ENCODE measurements around the gene PGAM5.
"Not testable (repeated sequence)": the region's sequence is repeated elsewhere in the genome, so short reads cannot be mapped to it uniquely, and the experiment has no call there.

Gene PGAM5

DNA sequence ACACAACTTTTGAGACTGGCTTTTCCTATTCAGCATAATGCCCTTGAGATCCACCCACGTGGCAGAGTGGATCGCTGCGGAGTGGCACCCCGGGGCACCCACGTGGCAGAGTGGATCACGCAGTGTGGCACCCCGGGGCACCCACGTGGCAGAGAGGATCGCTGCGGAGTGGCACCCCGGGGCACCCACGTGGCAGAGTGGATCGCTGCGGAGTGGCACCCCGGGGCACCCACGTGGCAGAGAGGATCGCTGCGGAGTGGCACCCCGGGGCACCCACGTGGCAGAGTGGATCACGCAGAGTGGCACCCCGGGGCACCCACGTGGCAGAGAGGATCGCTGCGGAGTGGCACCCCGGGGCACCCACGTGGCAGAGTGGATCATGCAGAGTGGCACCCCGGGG lies 48.2 kb downstream of the PGAM5 start:
- Histone ChIP-seq H3K36me3 (ENCODE audit: control insufficient read depth in 1 of 2, insufficient read depth in 2 of 2, low read length in 2 of 2) (peaks cover 9 to 27% of the 10 kb centered on the region in 2 donors), H3K4me1 (ENCODE audit: control insufficient read depth in 1 of 2, insufficient read depth in 2 of 2, low read length in 2 of 2) (peaks cover 5 to 19% of the 10 kb centered on the region in 2 donors)
- not testable (repeated sequence) for H3K27ac ChIP-seq (ENCODE audit: low read length); H3K9me3 ChIP-seq (ENCODE audit: control insufficient read depth in 1 of 2, low read length in 2 of 2); H3K4me3 ChIP-seq (ENCODE audit: low read depth in 1 of 2, low read length in 2 of 2); H3K27me3 ChIP-seq (ENCODE audit: low read depth, low read length)

- Histone ChIP-seq H3K4me1 (ENCODE audit: control insufficient read depth in 1 of 2, insufficient read depth in 2 of 2, low read length in 2 of 2) (peaks cover 5 to 19% of the 10 kb centered on the region in 2 donors), H3K9me3 (ENCODE audit: control insufficient read depth in 1 of 2, low read length in 2 of 2) (no peaks in the 10 kb centered on the region), H3K27me3 (ENCODE audit: low read depth, low read length) (no peaks in the 10 kb centered on the region), H3K4me3 (ENCODE audit: low read depth in 1 of 2, low read length in 2 of 2) (no peak overlapping the region), H3K27ac (ENCODE audit: low read length) (no peak overlapping the region), H3K36me3 (ENCODE audit: control insufficient read depth in 1 of 2, insufficient read depth in 2 of 2, low read length in 2 of 2) (peaks cover 7 to 24% of the 10 kb centered on the region in 2 donors)
Measured at GRCh38 chr12:132759359-132759758, 48.7 kb downstream of the PGAM5 start.

GRCh38 chr12:132761032-132761920 lies 50.6 kb downstream of the PGAM5 start, which contains the start of gene ANKLE2:
Gene ANKLE2, minus strand, starts transcription at chr12:132761832. Its CDS starts 34 bp downstream, at chr12:132761798.
- Histone ChIP-seq H3K27me3 (ENCODE audit: low read depth, low read length) (no peaks in the 10 kb centered on the region), H3K9me3 (ENCODE audit: control insufficient read depth in 1 of 2, low read length in 2 of 2) (no peaks in the 10 kb centered on the region)

GRCh38 chr12:132761921-132762583 lies 51.4 kb downstream of the PGAM5 start:
- H3K4me3 ChIP-seq (ENCODE audit: low read depth in 1 of 2, low read length in 2 of 2) = peak overlapping the region; percentile 52 to 72
- peak overlapping the region; percentile 83 for H3K27ac ChIP-seq (ENCODE audit: low read length)
- no peaks in the 10 kb centered on the region for H3K9me3 ChIP-seq (ENCODE audit: control insufficient read depth in 1 of 2, low read length in 2 of 2)
- peaks cover 0 to 16% of the 10 kb centered on the region in 2 donors for H3K36me3 ChIP-seq (ENCODE audit: control insufficient read depth in 1 of 2, insufficient read depth in 2 of 2, low read length in 2 of 2)
- no peaks in the 10 kb centered on the region for H3K27me3 ChIP-seq (ENCODE audit: low read depth, low read length)
- peaks cover 5 to 19% of the 10 kb centered on the region in 2 donors for H3K4me1 ChIP-seq (ENCODE audit: control insufficient read depth in 1 of 2, insufficient read depth in 2 of 2, low read length in 2 of 2)

More at GRCh38 chr12:132761032-132761920, 50.6 kb downstream of the PGAM5 start, which contains the start of gene ANKLE2:
- Histone ChIP-seq H3K4me3 (ENCODE audit: low read depth in 1 of 2, low read length in 2 of 2) (peak within 1 kb of the TSS; percentile 94 to 96), H3K36me3 (ENCODE audit: control insufficient read depth in 1 of 2, insufficient read depth in 2 of 2, low read length in 2 of 2) (peaks cover 0 to 18% of the 10 kb centered on the region in 2 donors), H3K4me1 (ENCODE audit: control insufficient read depth in 1 of 2, insufficient read depth in 2 of 2, low read length in 2 of 2) (peaks cover 5 to 19% of the 10 kb centered on the region in 2 donors), H3K27ac (ENCODE audit: low read length) (peak within 1 kb of the TSS; percentile 91)

GRCh38 chr12:132764231-132764630 lies 53.6 kb downstream of the PGAM5 start:
- Histone ChIP-seq H3K27me3 (ENCODE audit: low read depth, low read length) (no peaks in the 10 kb centered on the region), H3K27ac (ENCODE audit: low read length) (no peak overlapping the region), H3K36me3 (ENCODE audit: control insufficient read depth in 1 of 2, insufficient read depth in 2 of 2, low read length in 2 of 2) (peaks cover 0 to 15% of the 10 kb centered on the region in 2 donors), H3K4me3 (ENCODE audit: low read depth in 1 of 2, low read length in 2 of 2) (no peak overlapping the region), H3K4me1 (ENCODE audit: control insufficient read depth in 1 of 2, insufficient read depth in 2 of 2, low read length in 2 of 2) (peaks cover 5 to 19% of the 10 kb centered on the region in 2 donors), H3K9me3 (ENCODE audit: control insufficient read depth in 1 of 2, low read length in 2 of 2) (no peaks in the 10 kb centered on the region)

DNA sequence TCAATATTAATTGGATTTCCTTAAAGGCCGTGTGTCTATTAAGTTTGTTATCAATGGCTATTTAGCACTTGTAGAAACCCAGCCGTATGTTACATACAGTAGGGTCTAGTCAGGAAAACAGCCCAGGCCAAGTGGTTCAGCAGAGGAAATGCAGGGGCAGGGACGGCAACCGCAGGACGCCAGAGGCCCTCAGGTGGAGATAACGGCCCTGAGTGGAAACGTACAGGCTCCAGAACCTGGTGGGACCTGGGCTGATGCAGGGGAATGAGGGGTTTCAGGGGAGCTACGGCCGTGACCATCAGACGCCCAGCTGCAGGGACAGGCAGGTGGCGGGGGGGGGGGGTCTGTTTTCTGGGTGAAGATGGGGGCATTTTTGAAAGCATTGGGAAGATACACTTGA lies 54.7 kb downstream of the PGAM5 start:
- no peaks in the 10 kb centered on the region for H3K27me3 ChIP-seq (ENCODE audit: low read depth, low read length)
- no peak overlapping the region for H3K27ac ChIP-seq (ENCODE audit: low read length)
- H3K4me3 ChIP-seq (ENCODE audit: low read depth in 1 of 2, low read length in 2 of 2) = no peak overlapping the region
- peaks cover under 1 to 11% of the 10 kb centered on the region in 2 donors for H3K4me1 ChIP-seq (ENCODE audit: control insufficient read depth in 1 of 2, insufficient read depth in 2 of 2, low read length in 2 of 2)
- peaks cover 0 to 16% of the 10 kb centered on the region in 2 donors for H3K36me3 ChIP-seq (ENCODE audit: control insufficient read depth in 1 of 2, insufficient read depth in 2 of 2, low read length in 2 of 2)
- H3K9me3 ChIP-seq (ENCODE audit: control insufficient read depth in 1 of 2, low read length in 2 of 2) = no peaks in the 10 kb centered on the region

DNA sequence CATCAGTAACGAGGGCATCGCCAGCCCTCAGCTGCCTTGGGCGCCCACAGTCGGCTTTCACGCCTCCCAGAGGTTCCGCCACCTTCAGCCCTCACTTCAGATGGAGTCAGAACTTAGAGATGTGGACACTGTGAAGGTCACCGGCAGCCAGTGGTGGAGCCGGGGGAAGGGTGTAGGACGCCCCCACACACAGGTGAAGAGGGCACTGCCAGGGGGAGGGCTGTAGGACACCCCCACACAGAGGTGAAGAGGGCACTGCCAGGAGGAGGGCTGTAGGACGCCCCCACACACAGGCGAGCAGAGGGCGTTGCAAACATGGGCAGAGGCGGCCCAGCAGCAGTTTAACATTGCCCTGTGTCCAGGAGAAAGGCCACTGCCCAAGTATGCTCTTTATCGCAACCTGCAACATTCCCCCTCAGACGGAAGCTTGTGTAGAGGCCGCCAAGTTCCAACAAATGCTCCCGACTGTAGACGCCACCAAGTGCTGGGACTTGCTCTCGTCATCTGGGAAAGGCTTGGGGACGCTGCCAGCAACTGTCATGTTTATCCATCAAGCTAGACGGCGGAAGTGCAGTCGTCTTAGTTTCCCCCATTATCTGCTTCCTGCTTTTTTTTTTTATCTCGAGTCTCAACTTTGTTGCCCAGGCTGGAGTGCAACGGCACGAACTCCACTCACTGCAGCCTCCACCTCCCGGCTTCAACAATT lies 55.9 kb downstream of the PGAM5 start:
- H3K27ac ChIP-seq (ENCODE audit: low read length) = no peak overlapping the region
- H3K4me3 ChIP-seq (ENCODE audit: low read depth in 1 of 2, low read length in 2 of 2) = no peak overlapping the region
- no peaks in the 10 kb centered on the region for H3K9me3 ChIP-seq (ENCODE audit: control insufficient read depth in 1 of 2, low read length in 2 of 2)
- H3K4me1 ChIP-seq (ENCODE audit: control insufficient read depth in 1 of 2, insufficient read depth in 2 of 2, low read length in 2 of 2) = peaks cover 0 to 5% of the 10 kb centered on the region in 2 donors
- H3K27me3 ChIP-seq (ENCODE audit: low read depth, low read length) = no peaks in the 10 kb centered on the region
- peaks cover 0 to 6% of the 10 kb centered on the region in 2 donors for H3K36me3 ChIP-seq (ENCODE audit: control insufficient read depth in 1 of 2, insufficient read depth in 2 of 2, low read length in 2 of 2)

DNA sequence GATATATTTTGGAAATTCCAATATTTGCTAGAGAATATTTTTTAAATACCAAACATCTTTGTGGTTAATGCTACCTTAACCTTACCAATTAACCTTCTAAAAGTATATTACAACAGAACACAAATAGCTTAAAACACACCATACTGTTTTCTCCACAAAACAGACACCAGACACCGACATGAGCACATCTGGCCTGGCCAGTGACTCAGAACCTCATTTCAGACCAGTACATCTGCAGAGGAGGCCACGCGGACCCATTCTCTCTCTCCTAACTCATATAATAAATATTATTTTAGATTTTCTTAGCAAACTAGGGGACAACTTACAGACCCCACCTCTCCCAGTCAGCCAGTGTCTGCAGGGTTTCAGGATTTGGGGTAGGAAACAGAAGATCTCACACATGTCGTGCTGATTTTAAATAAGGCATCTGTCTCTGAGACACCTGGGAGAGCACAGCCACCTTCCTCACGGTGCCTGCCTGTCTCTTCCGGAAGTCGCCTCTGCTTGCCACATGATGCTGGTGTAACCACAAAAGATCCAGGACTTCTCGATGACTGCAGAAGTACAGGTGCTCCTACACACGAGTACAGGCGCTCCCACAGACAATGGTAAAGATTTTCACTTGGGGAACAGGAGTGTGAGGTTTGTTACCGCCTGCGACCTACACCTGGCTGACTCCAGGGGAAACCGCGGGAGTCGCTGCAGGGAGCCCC lies 60.6 kb downstream of the PGAM5 start:
- Histone ChIP-seq H3K27ac (ENCODE audit: low read length) (no peak overlapping the region), H3K36me3 (ENCODE audit: control insufficient read depth in 1 of 2, insufficient read depth in 2 of 2, low read length in 2 of 2) (peaks cover 15 to 39% of the 10 kb centered on the region in 2 donors), H3K9me3 (ENCODE audit: control insufficient read depth in 1 of 2, low read length in 2 of 2) (no peaks in the 10 kb centered on the region), H3K27me3 (ENCODE audit: low read depth, low read length) (no peaks in the 10 kb centered on the region), H3K4me1 (ENCODE audit: control insufficient read depth in 1 of 2, insufficient read depth in 2 of 2, low read length in 2 of 2) (peaks cover 0 to 7% of the 10 kb centered on the region in 2 donors), H3K4me3 (ENCODE audit: low read depth in 1 of 2, low read length in 2 of 2) (no peak overlapping the region)
